GM10266 (cell line): ENCODE data around the gene CYB5B.

Experiments used
- DNase-seq: peaks from one replicate; pipeline ENCODE4 v3.0.0; 2012; ENCODE audit errors: extremely low spot score
- CTCF ChIP-seq: IDR thresholded peaks from 2 replicates; pipeline ENCODE4 v1.5.1; 2012; ENCODE audit warnings: mild to moderate bottlenecking, low read depth; ENCODE audit not compliant: control insufficient read depth, insufficient read depth; ENCODE audit errors: missing control alignments

Gene CYB5B

GRCh38 chr16:69453936-69454335, 29.5 kb downstream of the CYB5B start:
- no peak for TF ChIP-seq CTCF
- no peak for DNase-seq

GRCh38 chr16:69463876-69464275, 39.5 kb downstream of the CYB5B start:
- no peak for TF ChIP-seq CTCF
- no peak for DNase-seq

GRCh38 chr16:69465083-69465721, 40.8 kb downstream of the CYB5B start:
- TF ChIP-seq CTCF = no peak
- peak; percentile 17 for DNase-seq

- no peak for DNase-seq
- TF ChIP-seq CTCF = no peak
Measured at GRCh38 chr16:69465881-69466280, 41.5 kb downstream of the CYB5B start.

- DNase-seq = no peak
- TF ChIP-seq CTCF = no peak
Measured at GRCh38 chr16:69466547-69466946, 42.1 kb downstream of the CYB5B start.

GRCh38 chr16:69467080-69467479, 42.7 kb downstream of the CYB5B start:
- no peak for DNase-seq
- TF ChIP-seq CTCF = no peak

- TF ChIP-seq CTCF = no peak
- no peak for DNase-seq
Measured at GRCh38 chr16:69467531-69468204, 43.2 kb downstream of the CYB5B start.
